GM10266 (cell line): Measurements from ENCODE around the gene NLRP10.

Source experiments
- DNase-seq: peaks from one replicate; pipeline ENCODE4 v3.0.0; 2012; ENCODE audit errors: extremely low spot score
- TF ChIP-seq, protein P1 (sequence below): IDR thresholded peaks from 2 replicates; pipeline ENCODE4 v1.5.1; 2012; ENCODE audit warnings: mild to moderate bottlenecking, low read depth; ENCODE audit not compliant: control insufficient read depth, insufficient read depth; ENCODE audit errors: missing control alignments

Gene NLRP10

DNA sequence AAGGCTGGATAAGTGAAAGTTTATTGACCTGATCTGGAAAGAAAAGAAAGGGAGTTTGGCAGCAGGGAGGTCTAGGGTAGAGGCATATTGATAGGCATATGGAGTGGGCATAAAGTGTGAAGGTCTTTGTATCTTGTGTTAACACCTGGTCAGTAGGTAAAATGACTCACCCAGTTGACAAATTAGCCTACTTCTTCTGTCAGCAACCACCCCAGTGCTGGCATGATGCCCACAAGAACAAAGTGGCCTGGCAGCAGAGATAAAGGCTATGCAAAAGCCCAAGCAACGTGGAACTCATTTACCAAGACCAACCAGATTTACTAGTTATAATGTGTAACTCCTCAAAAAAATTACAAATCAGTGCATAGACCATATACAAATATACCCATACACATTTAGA is 28.6 kb downstream of the NLRP10 start:
- TF ChIP-seq, protein P1, sequence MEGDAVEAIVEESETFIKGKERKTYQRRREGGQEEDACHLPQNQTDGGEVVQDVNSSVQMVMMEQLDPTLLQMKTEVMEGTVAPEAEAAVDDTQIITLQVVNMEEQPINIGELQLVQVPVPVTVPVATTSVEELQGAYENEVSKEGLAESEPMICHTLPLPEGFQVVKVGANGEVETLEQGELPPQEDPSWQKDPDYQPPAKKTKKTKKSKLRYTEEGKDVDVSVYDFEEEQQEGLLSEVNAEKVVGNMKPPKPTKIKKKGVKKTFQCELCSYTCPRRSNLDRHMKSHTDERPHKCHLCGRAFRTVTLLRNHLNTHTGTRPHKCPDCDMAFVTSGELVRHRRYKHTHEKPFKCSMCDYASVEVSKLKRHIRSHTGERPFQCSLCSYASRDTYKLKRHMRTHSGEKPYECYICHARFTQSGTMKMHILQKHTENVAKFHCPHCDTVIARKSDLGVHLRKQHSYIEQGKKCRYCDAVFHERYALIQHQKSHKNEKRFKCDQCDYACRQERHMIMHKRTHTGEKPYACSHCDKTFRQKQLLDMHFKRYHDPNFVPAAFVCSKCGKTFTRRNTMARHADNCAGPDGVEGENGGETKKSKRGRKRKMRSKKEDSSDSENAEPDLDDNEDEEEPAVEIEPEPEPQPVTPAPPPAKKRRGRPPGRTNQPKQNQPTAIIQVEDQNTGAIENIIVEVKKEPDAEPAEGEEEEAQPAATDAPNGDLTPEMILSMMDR: no peak
- no peak for DNase-seq

DNA sequence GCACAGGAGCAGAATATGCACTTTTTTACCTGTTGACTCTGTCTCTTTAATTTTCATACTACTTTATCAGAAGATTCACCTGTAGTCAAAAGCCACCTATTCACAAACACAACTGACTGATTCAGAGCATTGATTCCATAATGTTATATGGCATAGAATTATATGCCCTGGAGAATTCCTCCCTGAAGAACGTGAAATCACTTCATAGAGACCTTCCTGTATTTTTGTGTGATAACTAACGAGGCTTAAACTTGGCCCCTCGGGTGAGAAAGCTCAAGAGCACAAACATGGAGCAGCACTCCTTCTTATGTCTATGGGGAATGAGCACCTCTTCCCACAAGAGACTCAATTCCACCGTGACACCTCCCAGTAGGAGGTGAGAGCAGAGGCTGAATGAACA is 34.1 kb downstream of the NLRP10 start, which contains the start of gene OR10A6:
TSS of gene OR10A6 (minus strand) at position 101 of the 400 bp plus-strand sequence. CDS start 2,606 bp downstream, outside the sequence.
- TF ChIP-seq, protein P1: no peak
- no peak for DNase-seq

DNA sequence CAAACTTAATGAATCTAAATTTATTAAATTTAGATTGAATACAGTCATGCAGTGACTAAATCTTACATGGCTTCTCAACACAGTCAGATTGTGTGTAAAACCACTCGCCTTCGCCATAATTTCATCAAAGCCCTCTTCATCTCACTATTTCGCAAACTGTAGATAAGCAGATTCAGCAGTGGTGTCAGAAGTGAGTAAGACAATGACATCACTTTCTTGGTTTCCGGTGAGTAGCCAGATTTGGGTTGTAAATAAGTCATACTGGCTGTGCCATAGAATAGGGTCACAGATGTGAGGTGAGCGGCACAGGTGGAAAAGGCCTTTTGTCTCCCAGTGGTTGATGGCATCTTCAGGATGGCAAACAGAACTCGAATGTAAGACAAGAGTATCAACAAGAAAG is 37.6 kb downstream of the NLRP10 start:
- no peak for DNase-seq
- TF ChIP-seq, protein P1: no peak

DNA sequence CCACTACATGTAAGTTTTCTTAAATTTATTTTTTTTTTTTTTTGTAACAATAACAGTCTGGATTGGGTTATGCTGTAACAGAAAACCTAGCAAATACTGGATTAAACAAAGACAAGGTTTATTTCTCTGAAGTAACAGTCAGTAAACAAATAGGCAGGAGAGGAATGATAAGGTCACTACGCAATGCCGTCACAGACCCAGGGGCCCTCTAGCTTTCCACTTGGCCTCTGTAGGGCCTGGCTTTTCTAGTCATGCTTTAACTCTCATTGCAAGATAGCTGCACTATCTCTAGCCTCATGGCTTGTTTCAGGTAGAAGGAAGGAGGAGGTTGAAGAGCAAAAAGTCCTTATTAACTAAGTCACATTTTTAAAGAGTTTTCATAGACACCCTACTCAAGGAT is 40.7 kb downstream of the NLRP10 start:
- TF ChIP-seq, protein P1: no peak
- DNase-seq: no peak

DNA sequence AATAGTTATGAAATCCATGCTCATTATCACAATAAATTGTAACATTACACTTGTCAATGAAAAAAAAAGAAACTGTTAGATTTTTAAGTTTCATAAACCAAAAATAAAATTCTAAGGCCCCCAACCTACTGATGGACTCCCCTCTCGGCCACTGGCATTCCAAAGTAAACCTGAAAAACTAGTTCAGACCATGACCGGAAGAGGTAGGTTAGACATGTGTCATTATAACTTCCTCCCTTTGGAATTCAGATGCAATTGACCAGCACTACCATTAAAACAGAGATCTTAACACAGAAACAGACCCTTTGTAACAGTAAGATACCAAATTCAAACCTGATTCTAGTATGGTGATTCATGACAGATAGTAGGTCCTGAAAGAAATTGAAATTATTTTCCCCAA is 47.1 kb downstream of the NLRP10 start:
- TF ChIP-seq, protein P1: no peak
- DNase-seq: no peak
